DOHH2 (cell line): Measurements from ENCODE around the gene MMP21.

ENCODE experiments used
- H3F3A ChIP-seq: fragments of 200-600 bp; sonication (generic), shearing (Covaris generic); 2 replicates; pipeline ENCODE4 v1.6.0; 2016; ENCODE audit warnings: antibody characterized with exemption, mild to moderate bottlenecking; ENCODE audit not compliant: control insufficient read depth, insufficient read depth
- H3K27ac ChIP-seq: fragments of 200-600 bp; sonication (generic); 2 replicates; pipeline ENCODE4 v1.5.1; 2014; ENCODE audit warnings: low read depth, mild to moderate bottlenecking, low read length, moderate library complexity
- H3K27me3 ChIP-seq: fragments of 200-600 bp; sonication (generic); 2 replicates; pipeline ENCODE4 v1.6.1; 2014; ENCODE audit warnings: mild to moderate bottlenecking, low read length, mixed read lengths; ENCODE audit not compliant: control insufficient read depth
- H3K36me3 ChIP-seq: fragments of 200-600 bp; sonication (generic); 2 replicates; pipeline ENCODE4 v1.6.1; 2014; ENCODE audit warnings: mild to moderate bottlenecking, low read length, moderate library complexity, mixed read lengths; ENCODE audit not compliant: control insufficient read depth
- H3K4me1 ChIP-seq: fragments of 200-600 bp; sonication (generic); 2 replicates; pipeline ENCODE4 v1.6.1; 2014; ENCODE audit warnings: mild to moderate bottlenecking, low read length, mixed read lengths; ENCODE audit not compliant: control insufficient read depth
- H3K4me2 ChIP-seq: fragments of 200-600 bp; sonication (generic); 2 replicates; pipeline ENCODE4 v1.6.0; 2014; ENCODE audit warnings: mild to moderate bottlenecking, low read length, moderate library complexity
- H3K4me3 ChIP-seq: fragments of 200-600 bp; sonication (generic); 2 replicates; pipeline ENCODE4 v1.5.1; 2014; ENCODE audit warnings: mild to moderate bottlenecking, low read length, mixed read lengths
- H3K79me2 ChIP-seq: fragments of 200-600 bp; sonication (generic); 2 replicates; pipeline ENCODE4 v1.6.1; 2014; ENCODE audit warnings: mild to moderate bottlenecking, low read length, mixed read lengths; ENCODE audit not compliant: control insufficient read depth
- H3K9me2 ChIP-seq: fragments of 200-600 bp; sonication (generic); replicated peaks from 2 replicates; pipeline ENCODE4 v1.6.1; 2014; ENCODE audit warnings: mild to moderate bottlenecking, low read length, mixed read lengths; ENCODE audit not compliant: control insufficient read depth
- H3K9me3 ChIP-seq: fragments of 200-600 bp; sonication (generic); 2 replicates; pipeline ENCODE4 v1.6.1; 2014; ENCODE audit warnings: antibody characterized with exemption, low read length, mixed read lengths; ENCODE audit not compliant: control insufficient read depth, insufficient read depth
- H4K20me1 ChIP-seq: fragments of 200-600 bp; sonication (generic); 2 replicates; pipeline ENCODE4 v1.6.0; 2014; ENCODE audit warnings: low read depth, mild to moderate bottlenecking, antibody characterized with exemption, low read length, moderate library complexity; ENCODE audit not compliant: control insufficient read depth, insufficient read depth
- CTCF ChIP-seq: fragments of 200-600 bp; sonication (generic); IDR thresholded peaks from one replicate; pipeline ENCODE4 v1.5.1; 2014; ENCODE audit warnings: antibody characterized with exemption, mild to moderate bottlenecking, low read depth, low read length; ENCODE audit not compliant: poor library complexity, severe bottlenecking
- EZH2phosphoT487 ChIP-seq: fragments of 200-600 bp; sonication (generic); IDR thresholded peaks from 2 replicates; pipeline ENCODE4 v1.6.1; 2017; ENCODE audit warnings: borderline replicate concordance, mild to moderate bottlenecking, antibody characterized with exemption, low read length, moderate library complexity, mixed read lengths

Gene MMP21

GRCh38 chr10:125778556-125778955 lies 2.9 kb upstream of the MMP21 start:
- Histone ChIP-seq H4K20me1 (no peaks in the 10 kb centered on the region), H3K27ac (no peak overlapping the region), H3K79me2 (no peaks in the 10 kb centered on the region), H3K4me3 (no peak overlapping the region), H3K9me2 (no peaks in the 10 kb centered on the region), H3K27me3 (no peaks in the 10 kb centered on the region), H3K9me3 (no peaks in the 10 kb centered on the region), H3K4me1 (no peaks in the 10 kb centered on the region), H3F3A (no peaks in the 10 kb centered on the region), H3K36me3 (no peaks in the 10 kb centered on the region), H3K4me2 (no peak overlapping the region)
- TF ChIP-seq CTCF = no peak

- H3K9me2 ChIP-seq = no peaks in the 10 kb centered on the region
- no peaks in the 10 kb centered on the region for H3K4me1 ChIP-seq
- TF ChIP-seq EZH2phosphoT487 (no peak), CTCF (no peak)
- H3K4me2 ChIP-seq = no peak overlapping the region
- H3K4me3 ChIP-seq = no peak overlapping the region
- no peaks in the 10 kb centered on the region for H3K27me3 ChIP-seq
- H4K20me1 ChIP-seq = no peaks in the 10 kb centered on the region
- H3K79me2 ChIP-seq = no peaks in the 10 kb centered on the region
- H3F3A ChIP-seq = no peaks in the 10 kb centered on the region
- H3K27ac ChIP-seq = no peak overlapping the region
- no peaks in the 10 kb centered on the region for H3K9me3 ChIP-seq
- no peaks in the 10 kb centered on the region for H3K36me3 ChIP-seq
These were observed 2.2 kb upstream of the MMP21 start for GRCh38 chr10:125777806-125778205.

GRCh38 chr10:125774581-125775191 lies 935 bp downstream of the MMP21 start:
- Histone ChIP-seq H3K4me3 (no peak overlapping the region), H3F3A (no peaks in the 10 kb centered on the region), H3K79me2 (no peaks in the 10 kb centered on the region), H3K4me2 (no peak overlapping the region), H3K36me3 (no peaks in the 10 kb centered on the region), H3K9me3 (no peaks in the 10 kb centered on the region), H3K4me1 (no peaks in the 10 kb centered on the region), H3K27me3 (no peaks in the 10 kb centered on the region), H3K9me2 (no peaks in the 10 kb centered on the region), H3K27ac (no peak overlapping the region), H4K20me1 (no peaks in the 10 kb centered on the region)
- no peak for TF ChIP-seq CTCF
- no peak for TF ChIP-seq EZH2phosphoT487
